CD14-positive monocyte (primary cell): ENCODE results near the gene MDGA2. TPM values are rescaled to one million over a fixed set of nuclear protein-coding genes. Genes with fewer than 3 reads are reported as not detected.

Experiments
- DNase-seq, 3 donors: peaks; one replicate each; pipeline ENCODE4 v3.0.0-alpha.2; 2011 to 2022
- H2AFZ ChIP-seq: 2 replicates; pipeline ENCODE4 v1.6.0; 2012; ENCODE audit warnings: mild to moderate bottlenecking, low read depth, low read length, inconsistent platforms; ENCODE audit not compliant: insufficient read depth, poor library complexity, severe bottlenecking
- H3K27ac ChIP-seq, 2 donors: 1 replicate in 1 of 2; 2 replicates in 1 of 2; pipeline ENCODE4 v1.5.1; 2012 to 2013; ENCODE audit warnings: low read length in 2 of 2, control low read depth in 1 of 2, inconsistent platforms in 1 of 2, low read depth in 1 of 2, mild to moderate bottlenecking in 1 of 2
- H3K27me3 ChIP-seq, 2 donors: one replicate each; pipeline versions ENCODE4 v1.6.0 to v1.6.1; 2011 to 2013; ENCODE audit warnings: low read length in 2 of 2; ENCODE audit not compliant: control insufficient read depth in 2 of 2, insufficient read depth in 2 of 2
- H3K36me3 ChIP-seq, 2 donors: replicated peaks in 1 of 2; 1 replicate in 1 of 2; 2 replicates in 1 of 2; pipeline versions ENCODE4 v1.5.1 to v1.6.1; 2012 to 2013; ENCODE audit warnings: low read length in 2 of 2, control low read depth in 1 of 2, inconsistent platforms in 1 of 2, mild to moderate bottlenecking in 1 of 2; ENCODE audit not compliant: insufficient read depth in 2 of 2, control insufficient read depth in 1 of 2
- H3K4me1 ChIP-seq, 2 donors: 1 replicate in 1 of 2; 2 replicates in 1 of 2; pipeline versions ENCODE4 v1.5.1 to v1.6.1; 2012 to 2013; ENCODE audit warnings: low read length in 2 of 2, control low read depth in 1 of 2, inconsistent platforms in 1 of 2, mild to moderate bottlenecking in 1 of 2, moderate library complexity in 1 of 2; ENCODE audit not compliant: insufficient read depth in 2 of 2, control insufficient read depth in 1 of 2
- H3K4me2 ChIP-seq: replicated peaks from 2 replicates; pipeline ENCODE3; 2012; ENCODE audit warnings: low read length, moderate library complexity, mild to moderate bottlenecking; ENCODE audit not compliant: poor library complexity, severe bottlenecking; ENCODE audit errors: extremely low read depth
- H3K4me3 ChIP-seq, 3 experiments: fragments of 200-600 bp in 1 of 3; sonication (generic) in 1 of 3; replicated peaks in 1 of 3; 1 replicate in 2 of 3; 2 replicates in 1 of 3; pipeline ENCODE4 v1.5.1; 2011 to 2013; ENCODE audit warnings: low read length in 3 of 3, mild to moderate bottlenecking in 3 of 3, control low read depth in 2 of 3, low read depth in 2 of 3, inconsistent platforms in 1 of 3, moderate library complexity in 1 of 3
- H3K79me2 ChIP-seq: 2 replicates; pipeline ENCODE4 v1.6.0; 2012; ENCODE audit warnings: mild to moderate bottlenecking, control low read depth, inconsistent platforms, low read length, moderate library complexity; ENCODE audit not compliant: insufficient read depth
- H3K9ac ChIP-seq: 2 replicates; pipeline ENCODE4 v1.6.0; 2017; ENCODE audit warnings: low read length, mild to moderate bottlenecking; ENCODE audit not compliant: insufficient read depth, poor library complexity, severe bottlenecking
- H3K9me3 ChIP-seq, 2 donors: replicated peaks in 1 of 2; 1 replicate in 1 of 2; 2 replicates in 1 of 2; pipeline versions ENCODE4 v1.5.1 to v1.6.1; 2012 to 2013; ENCODE audit warnings: low read length in 2 of 2, control low read depth in 1 of 2; ENCODE audit not compliant: control insufficient read depth in 1 of 2, insufficient read depth in 1 of 2
- H4K20me1 ChIP-seq: 2 replicates; pipeline ENCODE4 v1.6.0; 2012; ENCODE audit warnings: mild to moderate bottlenecking, low read length, control low read depth, moderate library complexity; ENCODE audit not compliant: insufficient read depth
- H3K27ac Mint-ChIP-seq, 7 donors: one replicate each; pipeline ENCODE4 v1.8.0; 2020; ENCODE audit warnings: mild to moderate bottlenecking in 7 of 7, mixed read lengths in 7 of 7, moderate library complexity in 6 of 7, inconsistent platforms in 2 of 7
- H3K27me3 Mint-ChIP-seq, 3 donors: one replicate each; pipeline ENCODE4 v1.8.0; 2021 to 2022; ENCODE audit warnings: low read depth in 3 of 3, mild to moderate bottlenecking in 3 of 3, mixed read lengths in 3 of 3, moderate library complexity in 3 of 3, inconsistent platforms in 1 of 3
- H3K36me3 Mint-ChIP-seq, 2 donors: one replicate each; pipeline ENCODE4 v1.8.0; 2020; ENCODE audit warnings: mixed read lengths in 2 of 2, inconsistent platforms in 1 of 2, mild to moderate bottlenecking in 1 of 2
- H3K4me1 Mint-ChIP-seq: one replicate; pipeline ENCODE4 v1.8.0; 2020; ENCODE audit warnings: mild to moderate bottlenecking, mixed read lengths
- H3K4me3 Mint-ChIP-seq, 2 donors: one replicate each; pipeline ENCODE4 v1.8.0; 2020; ENCODE audit warnings: mild to moderate bottlenecking in 2 of 2, mixed read lengths in 2 of 2, moderate library complexity in 1 of 2
- H3K9me3 Mint-ChIP-seq, 7 donors: one replicate each; pipeline ENCODE4 v1.8.0; 2020 to 2022; ENCODE audit warnings: mixed read lengths in 7 of 7, mild to moderate bottlenecking in 6 of 7, moderate library complexity in 6 of 7, inconsistent platforms in 2 of 7
- whole genome bisulfite sequencing: methylation state at CpG from one replicate; pipeline ENCODE4 v1.1.5; 2013; ENCODE audit warnings: missing lambda C conversion rate; ENCODE audit not compliant: insufficient coverage; 5-methylcytosine and 5-hydroxymethylcytosine counted together
- intact Hi-C, 2 donors: fragments of 100-400 bp; cut with micrococcal nuclease; formaldehyde crosslinking; loops; one replicate each; pipeline versions ENCODE4 v1.15.0 to v1.15.1; 2023
- polyA plus RNA-seq, 3 donors: library from polyadenylated mRNA; depleted of rRNA in 1 of 3; unstranded in 2 of 3; stranded (reverse) in 1 of 3; fragments of 300-500 nt in 2 of 3; fragments of >200 nt in 1 of 3; fragmentation: Illumina TruSeq in 2 of 3; gene quantifications; 1 replicate in 2 of 3; 2 replicates in 1 of 3; pipeline ENCODE4 v1.2.3, GENCODE V29; 2012 to 2021
- TF ChIP-seq, protein P1 (sequence below): fragments of 200-600 bp; IDR thresholded peaks from one replicate; pipeline ENCODE4 v1.8.0; 2022; ENCODE audit warnings: antibody characterized with exemption, mild to moderate bottlenecking

The MDGA2 gene
- polyA plus RNA-seq, 3 donors = not detected

DNA sequence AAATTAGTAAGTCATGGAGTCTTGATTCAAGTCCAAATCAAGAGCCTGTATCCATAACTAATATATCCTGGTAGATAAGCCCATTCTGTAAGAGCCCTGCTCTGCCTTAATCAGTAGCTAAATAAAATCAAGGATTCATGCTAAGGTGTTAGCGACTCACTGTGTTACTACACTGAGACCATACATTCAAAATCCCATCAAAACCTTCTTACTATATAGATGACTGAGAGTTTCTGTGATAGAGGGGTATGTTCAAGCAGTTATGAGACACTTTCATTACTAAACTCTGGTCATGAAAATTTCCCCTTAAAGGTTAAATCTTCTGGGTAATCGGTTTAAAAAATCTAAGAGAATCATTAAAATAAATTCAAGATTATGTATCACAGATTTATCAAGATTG, 78.5 kb downstream of the MDGA2 start:
- Histone ChIP-seq H3K9me3 (no peaks in the 10 kb centered on the region), H3K4me2 (no peak overlapping the region), H3K27me3 (no peaks in the 10 kb centered on the region), H3K27ac (no peak overlapping the region), H3K9ac (no peak overlapping the region), H3K79me2 (no peaks in the 10 kb centered on the region), H2AFZ (no peak overlapping the region), H3K4me3 (no peak overlapping the region), H3K4me1 (no peaks in the 10 kb centered on the region), H3K36me3 (no peaks in the 10 kb centered on the region), H4K20me1 (no peaks in the 10 kb centered on the region)
- Mint-ChIP-seq H3K36me3 (no peaks in the 10 kb centered on the region), H3K27ac (no peak overlapping the region), H3K4me1 (no peaks in the 10 kb centered on the region), H3K4me3 (no peak overlapping the region), H3K27me3 (no peaks in the 10 kb centered on the region), H3K9me3 (peaks cover 0 to 6% (median 2%) of the 10 kb centered on the region in 7 donors)
- TF ChIP-seq, protein P1, sequence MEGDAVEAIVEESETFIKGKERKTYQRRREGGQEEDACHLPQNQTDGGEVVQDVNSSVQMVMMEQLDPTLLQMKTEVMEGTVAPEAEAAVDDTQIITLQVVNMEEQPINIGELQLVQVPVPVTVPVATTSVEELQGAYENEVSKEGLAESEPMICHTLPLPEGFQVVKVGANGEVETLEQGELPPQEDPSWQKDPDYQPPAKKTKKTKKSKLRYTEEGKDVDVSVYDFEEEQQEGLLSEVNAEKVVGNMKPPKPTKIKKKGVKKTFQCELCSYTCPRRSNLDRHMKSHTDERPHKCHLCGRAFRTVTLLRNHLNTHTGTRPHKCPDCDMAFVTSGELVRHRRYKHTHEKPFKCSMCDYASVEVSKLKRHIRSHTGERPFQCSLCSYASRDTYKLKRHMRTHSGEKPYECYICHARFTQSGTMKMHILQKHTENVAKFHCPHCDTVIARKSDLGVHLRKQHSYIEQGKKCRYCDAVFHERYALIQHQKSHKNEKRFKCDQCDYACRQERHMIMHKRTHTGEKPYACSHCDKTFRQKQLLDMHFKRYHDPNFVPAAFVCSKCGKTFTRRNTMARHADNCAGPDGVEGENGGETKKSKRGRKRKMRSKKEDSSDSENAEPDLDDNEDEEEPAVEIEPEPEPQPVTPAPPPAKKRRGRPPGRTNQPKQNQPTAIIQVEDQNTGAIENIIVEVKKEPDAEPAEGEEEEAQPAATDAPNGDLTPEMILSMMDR = no peak
- intact Hi-C loops = no loop called here
- no CpG with 5 or more reads among the region's 2 CpGs for WGBS
- DNase-seq = no peak

DNA sequence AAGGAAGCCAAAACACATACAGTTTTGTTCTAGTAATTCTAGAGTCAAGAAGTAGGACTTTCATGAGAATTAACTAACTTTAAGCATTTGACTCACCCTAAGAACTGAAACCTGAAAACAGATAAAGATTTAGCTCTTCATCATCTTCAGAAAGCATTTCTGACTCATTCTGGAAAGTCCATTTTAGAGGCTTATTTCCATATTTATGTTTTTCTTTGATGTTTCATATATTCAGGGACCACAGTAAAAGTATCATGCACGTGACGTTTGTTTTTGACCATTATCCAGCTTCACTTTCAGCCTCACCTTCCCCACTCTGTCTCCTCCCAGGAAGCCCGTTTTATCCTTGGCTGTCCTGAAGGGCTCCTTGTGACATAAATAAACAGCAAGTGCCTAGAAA, 79.2 kb downstream of the MDGA2 start:
- H3K27ac ChIP-seq = no peak overlapping the region
- H3K9me3 ChIP-seq = no peaks in the 10 kb centered on the region
- H3K9ac ChIP-seq = no peak overlapping the region
- TF ChIP-seq, protein P1 = no peak
- DNase-seq = no peak
- no peaks in the 10 kb centered on the region for H3K27me3 ChIP-seq
- WGBS = 82% methylated on average over 3 of the region's 3 CpGs
- no peak overlapping the region for H3K4me3 ChIP-seq
- H3K4me1 ChIP-seq = no peaks in the 10 kb centered on the region
- H3K4me3 Mint-ChIP-seq = no peak overlapping the region
- H3K9me3 Mint-ChIP-seq = peaks cover 0 to 10% (median 3%) of the 10 kb centered on the region in 7 donors
- H3K27me3 Mint-ChIP-seq = no peaks in the 10 kb centered on the region
- no peak overlapping the region for H3K27ac Mint-ChIP-seq
- no peaks in the 10 kb centered on the region for H4K20me1 ChIP-seq
- no peak overlapping the region for H3K4me2 ChIP-seq
- H2AFZ ChIP-seq = no peak overlapping the region
- intact Hi-C loops = no loop called here
- no peaks in the 10 kb centered on the region for H3K79me2 ChIP-seq
- H3K4me1 Mint-ChIP-seq = no peaks in the 10 kb centered on the region
- H3K36me3 ChIP-seq = no peaks in the 10 kb centered on the region
- H3K36me3 Mint-ChIP-seq = no peaks in the 10 kb centered on the region
